Stimulated activated CD4-positive, alpha-beta T cell treated with anti-CD3 and anti-CD28 coated beads, Interleukin-15, amount 100 ng/mL, for 48 hours (primary cell): ENCODE measurements around the gene MIA.
"Not testable (repeated sequence)": the region's sequence is repeated elsewhere in the genome, so short reads cannot be mapped to it uniquely, and the experiment has no call there.

Source experiments
- DNase-seq, 2 donors: peaks; one replicate each; pipeline ENCODE4 v3.0.0-alpha.2; 2020; ENCODE audit warnings: low read depth in 2 of 2

MIA gene

DNA sequence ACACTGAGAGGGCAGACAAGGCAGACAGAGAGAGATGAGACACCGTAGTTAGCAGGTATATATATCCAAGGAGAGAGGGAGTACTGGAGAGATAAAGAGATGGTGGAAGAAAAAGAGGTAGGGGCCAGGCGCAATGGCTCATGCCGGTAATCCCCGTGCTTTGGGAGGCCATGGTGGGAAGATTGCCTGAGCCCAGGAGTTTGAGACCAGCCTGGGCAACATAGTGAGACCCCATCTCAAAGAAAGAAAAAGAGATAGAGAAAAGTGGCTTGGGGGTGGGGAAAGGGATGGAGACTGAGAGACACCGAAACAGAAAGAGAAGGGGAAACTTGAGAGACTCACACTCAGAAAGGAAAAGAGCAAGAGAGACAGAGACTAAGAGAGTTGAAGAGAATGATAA lies 5.3 kb downstream of the MIA start:
- DNase-seq: no peak

DNA sequence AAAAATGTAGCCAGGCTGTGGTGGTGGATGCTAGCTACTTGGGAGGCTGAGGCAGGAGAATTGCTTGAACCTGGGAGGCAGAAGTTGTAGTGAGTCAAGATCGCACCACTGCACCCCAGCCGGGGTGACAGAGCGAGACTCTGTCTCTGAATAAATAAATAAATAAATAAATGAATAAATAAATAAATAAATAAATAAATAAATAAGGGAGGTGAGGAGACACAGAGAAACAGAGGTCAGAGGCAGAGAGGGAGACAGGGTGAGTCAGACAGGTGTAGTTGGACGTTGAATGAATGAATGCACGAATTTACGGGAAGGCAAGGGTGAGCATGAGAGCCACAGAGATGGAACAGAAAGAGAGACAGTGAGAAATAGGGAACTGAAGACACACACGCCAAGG lies 5.8 kb downstream of the MIA start:
- DNase-seq: no peak

DNA sequence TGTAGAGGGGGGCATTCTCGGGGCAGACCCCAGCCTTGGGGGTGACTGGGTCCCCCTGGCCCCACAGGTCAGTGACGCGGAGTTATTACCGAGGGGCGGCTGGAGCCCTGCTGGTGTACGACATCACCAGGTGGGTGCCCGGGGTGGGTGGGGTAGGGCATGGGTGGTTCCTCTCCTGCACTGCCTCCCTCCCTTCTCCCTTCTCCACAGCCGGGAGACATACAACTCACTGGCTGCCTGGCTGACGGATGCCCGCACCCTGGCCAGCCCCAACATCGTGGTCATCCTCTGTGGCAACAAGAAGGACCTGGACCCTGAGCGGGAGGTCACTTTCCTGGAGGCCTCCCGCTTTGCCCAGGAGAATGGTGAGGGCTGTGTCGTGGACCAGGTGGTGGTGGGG lies 8.4 kb downstream of the MIA start:
- DNase-seq: no peak

DNA sequence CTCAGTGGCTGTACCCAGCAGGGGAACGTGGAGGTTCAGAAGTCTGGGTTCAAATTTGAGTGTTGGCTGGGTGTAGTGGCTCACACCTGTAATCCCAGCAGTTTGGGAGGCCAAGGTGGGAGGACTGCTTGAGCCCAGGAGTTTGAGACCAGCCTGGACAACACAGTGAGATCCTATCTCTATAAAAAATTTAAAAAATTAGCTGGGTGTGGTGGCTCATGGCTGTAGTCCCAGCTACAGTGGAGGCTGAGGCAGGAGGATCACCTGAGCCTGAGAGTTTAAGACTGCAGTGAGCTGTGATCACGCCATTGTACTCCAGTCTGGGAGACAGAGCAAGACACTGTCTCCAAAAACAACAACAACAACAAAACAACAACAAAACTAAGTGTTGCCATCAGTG lies 8.8 kb downstream of the MIA start:
- DNase-seq: not testable (repeated sequence)

DNA sequence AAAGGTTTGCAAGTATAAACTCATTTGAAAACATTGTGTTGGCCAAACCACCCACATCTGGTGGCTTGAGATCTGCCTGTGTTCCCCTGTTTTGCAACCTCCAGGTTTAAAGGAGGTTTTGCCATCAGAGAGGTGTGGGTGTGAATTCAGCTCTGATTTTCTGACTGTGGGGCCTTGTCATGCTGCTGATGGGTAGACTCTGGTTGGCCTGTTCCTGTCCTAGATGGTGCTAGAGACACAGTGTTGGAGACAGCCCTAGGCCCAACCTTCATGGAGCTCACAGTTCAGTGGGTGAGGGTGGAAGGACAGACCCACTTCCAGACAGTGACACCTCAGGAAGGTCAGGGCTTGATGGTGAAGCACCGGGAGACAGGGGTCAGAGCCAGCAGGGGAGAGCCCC lies 10.2 kb downstream of the MIA start:
- DNase-seq: no peak

DNA sequence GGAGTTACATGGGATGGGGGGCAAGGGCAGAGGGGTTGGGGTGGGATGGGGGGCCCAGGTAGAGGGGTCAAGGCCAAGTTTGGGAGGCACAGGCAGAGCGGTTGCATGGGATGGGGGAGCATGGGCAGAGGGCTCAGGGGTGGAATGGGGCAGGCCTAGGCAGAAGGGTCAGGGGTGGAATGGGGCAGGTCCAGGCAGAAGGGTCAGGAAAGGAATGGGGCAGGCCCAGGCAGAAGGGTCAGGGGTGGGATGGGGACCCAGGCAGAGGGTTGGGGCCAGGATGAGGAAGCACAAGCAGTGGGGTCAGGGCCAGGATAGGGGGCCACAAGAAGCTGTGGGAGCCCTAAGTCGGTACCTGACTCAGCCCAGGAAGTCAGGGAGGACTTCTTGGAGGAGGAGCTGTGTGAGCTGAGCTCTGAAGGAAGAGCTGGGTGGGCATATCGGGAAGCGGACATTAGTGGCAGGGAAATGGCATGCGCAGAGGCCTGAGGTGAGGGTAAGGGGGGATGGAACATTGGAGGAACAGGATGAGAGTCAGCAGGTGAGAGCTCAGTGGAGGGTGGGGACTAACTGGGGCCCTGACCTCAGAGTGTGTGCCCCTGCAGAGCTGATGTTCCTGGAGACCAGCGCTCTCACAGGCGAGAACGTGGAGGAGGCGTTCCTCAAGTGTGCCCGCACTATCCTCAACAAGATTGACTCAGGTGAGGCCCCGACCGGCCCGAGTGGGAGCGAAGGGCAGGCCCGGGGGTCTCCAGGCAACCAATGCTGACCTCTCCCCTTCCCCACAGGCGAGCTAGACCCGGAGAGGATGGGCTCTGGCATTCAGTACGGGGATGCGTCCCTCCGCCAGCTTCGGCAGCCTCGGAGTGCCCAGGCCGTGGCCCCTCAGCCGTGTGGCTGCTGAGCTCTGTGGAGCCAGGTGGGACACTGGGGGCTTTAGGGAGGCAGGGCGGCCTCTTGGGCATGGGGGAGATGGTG lies 11.0 kb downstream of the MIA start:
- DNase-seq: no peak

DNA sequence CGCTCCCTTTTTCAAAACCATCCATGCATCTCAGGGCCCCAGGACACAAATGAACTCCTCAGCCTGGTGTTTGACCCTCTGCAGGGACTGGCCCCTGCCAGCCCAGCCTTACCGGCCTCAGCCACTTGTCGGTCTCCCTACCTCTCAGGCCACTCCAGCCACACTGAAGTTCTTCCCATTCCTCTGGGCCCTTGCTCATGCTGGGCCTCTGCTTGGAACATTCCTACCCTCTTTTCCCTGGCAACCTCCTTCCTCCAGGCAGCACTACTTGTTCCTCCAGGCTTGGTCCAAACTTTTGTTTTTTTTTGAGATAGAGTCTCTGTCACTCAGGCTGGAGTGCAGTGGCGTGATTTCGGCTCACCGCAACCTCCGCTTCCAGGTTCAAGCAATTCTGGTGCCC lies 16.0 kb downstream of the MIA start:
- DNase-seq: no peak

DNA sequence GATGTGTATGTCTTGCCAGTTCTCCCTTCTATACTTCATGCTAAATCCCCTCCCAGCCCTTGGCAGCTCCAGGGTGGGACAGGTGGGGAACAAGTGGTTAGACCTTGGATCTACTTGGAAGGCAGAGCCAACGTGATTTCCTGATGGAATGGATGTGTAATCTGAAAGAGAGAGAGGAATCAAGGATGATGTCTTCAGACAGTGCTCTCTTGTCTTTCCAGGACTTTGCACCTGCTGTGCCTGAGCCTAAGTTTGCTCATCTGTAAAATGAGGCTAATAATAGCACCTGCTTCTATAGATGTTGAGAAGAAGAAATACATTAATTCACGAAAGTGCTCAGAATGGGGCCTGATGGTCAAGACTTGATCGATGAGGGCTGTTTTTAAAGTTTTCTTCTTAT lies 16.7 kb downstream of the MIA start:
- no peak for DNase-seq

DNA sequence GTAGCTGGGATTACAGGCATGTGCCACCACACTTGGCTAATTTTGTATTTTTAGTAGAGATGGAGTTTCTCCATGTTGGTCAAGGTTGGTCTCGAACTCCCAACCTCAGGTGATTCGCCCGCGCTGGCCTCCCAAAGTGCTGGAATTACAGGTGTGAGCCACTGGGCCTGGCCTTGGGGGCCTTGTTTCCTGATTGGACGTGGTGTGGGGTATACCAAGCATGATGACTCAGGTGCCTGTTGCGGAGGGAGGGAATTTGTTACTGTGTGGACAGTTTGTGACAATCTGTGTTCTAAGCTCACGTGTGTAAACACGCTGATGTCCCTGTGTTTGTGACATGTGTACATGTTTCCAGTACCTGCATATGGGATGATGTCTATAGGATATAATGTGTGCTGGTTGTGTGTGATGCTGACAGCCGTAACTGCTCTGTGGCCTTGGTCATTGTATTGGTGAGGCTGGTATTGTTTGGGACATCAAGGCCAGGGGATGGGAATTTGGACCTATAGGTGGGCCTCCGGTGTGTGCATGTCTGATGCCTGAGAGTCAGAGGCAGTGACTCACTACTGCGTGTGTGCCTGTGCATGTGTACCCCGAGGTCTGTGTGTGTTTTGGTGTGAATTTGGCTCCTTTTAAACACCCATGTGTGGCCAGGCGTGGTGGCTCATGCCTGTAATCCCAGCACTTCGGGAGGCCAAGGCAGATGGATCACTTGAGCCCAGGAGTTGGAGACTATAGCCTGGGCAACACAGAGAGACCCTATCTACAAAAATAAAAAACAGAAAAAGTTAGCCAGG lies 22.0 kb downstream of the MIA start:
- no peak for DNase-seq

DNA sequence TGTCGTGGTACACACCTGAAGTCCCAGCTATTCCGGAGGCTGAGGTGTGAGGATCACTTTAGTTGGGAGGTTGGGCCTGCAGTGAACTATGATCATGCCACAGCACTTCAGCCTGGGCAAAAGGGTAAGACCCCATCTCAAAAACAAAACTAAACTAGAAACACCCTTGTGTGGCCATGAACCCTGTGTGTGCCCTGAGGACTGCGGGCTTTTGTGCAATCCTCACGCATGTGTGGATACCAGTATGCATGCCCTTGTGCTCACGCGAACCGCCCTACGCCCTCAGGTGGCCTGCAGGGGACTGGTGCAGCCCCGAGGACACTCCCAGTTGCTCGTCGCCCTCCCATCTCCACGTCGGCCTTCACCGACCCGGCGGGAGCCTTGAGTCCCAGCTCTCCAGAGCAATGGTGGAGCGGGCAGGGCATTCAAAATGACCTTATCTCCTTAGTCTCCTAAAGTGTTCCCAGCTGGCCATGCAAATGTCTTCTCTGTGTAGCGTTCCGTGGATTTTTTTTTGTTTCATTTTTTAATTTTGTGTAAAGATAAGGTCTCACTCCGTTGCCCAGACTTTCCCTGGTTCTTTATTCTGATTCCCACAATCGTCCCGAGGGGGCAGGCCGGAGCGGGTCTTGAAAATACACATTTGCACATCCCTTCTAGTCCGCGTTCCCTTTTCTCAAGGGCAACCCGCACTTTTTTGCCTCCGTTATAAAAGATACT lies 22.8 kb downstream of the MIA start:
- DNase-seq: peak; percentile 51 to 69

DNA sequence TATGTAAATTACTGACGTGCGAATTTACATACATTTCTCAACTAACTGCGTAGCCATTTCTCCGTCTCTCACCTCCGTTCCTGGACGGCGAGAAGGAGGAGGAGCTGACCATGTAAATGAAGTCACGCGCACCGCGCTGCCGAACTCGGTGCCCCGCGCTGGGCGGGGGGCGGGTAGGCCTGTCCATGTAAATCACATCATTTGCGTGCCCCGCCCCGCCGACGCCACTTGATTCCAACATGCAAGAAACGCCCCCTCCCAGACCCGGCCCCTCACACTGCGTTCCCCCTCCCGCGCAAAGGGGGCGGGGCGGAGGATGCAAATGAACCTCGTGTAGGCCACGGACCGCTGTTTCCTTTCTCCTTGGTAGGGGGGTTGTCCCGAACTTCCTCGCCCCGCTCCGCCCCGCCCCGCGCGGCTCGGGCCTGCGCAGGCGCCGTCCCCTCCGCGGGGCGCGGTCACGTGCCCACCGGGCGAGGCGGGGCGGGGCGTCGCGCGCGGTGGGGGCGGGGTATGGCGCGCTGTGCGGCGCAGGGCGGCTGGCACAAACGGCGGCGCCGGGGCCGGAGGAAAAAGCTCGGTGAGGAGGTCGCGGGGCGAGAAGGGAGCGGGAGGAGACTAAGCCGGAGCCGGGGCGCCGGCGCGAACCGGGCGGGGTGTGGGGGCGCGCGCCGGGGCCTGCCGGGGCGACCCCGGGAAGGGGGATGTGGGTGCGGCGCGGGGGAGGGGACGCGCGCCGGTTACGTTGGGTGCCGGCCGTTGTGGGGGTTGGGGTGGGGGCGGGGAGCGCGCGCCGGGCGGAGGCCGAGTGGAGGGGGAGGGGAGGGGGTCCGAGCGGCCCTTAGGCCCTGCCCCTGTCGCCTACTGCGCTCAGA lies 23.6 kb downstream of the MIA start, which contains the start of gene EGLN2:
Gene EGLN2 (plus strand): TSS at position 509 of the 875 bp plus-strand sequence. CDS start 1,382 bp downstream, outside the sequence.
- peak; percentile 100 for DNase-seq

DNA sequence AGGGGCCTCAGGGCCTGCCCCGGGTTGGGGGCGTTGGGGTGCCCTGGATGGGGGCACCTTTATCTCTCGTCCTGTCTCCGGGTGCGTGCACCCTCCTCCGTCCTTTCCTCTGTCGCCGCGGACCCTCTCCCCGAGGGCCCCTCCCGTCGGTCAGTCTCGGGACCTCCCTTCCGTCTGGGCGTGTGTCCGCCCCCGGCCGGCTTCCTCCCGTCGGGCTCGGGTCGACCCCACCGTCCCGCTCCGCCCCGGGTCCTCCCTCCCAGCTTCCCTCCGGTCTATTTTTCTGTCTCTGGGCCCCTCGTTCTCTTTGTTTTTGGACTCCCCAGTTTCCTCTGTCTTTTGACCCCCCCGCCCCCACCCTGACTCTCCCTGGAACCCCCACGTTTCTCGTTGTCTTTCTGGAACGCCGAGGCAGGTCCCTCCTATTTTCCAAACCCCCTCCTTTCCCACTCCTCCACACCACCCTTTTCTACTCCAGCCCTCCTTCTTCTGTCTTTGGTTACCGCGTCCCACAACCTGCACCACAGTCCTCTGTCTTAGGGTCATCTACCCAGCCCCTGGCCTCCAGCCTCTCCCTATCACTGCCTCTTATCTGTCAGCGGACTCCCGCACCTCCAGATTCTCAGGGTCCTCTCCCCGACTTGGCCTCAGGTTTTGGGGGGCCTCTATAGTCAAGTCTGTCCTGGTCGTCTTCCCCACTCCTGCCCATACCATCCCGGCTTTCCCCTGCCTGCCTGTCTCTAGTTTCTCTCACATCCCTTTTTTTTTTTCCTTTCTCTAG lies 24.4 kb downstream of the MIA start:
- DNase-seq: no peak

DNA sequence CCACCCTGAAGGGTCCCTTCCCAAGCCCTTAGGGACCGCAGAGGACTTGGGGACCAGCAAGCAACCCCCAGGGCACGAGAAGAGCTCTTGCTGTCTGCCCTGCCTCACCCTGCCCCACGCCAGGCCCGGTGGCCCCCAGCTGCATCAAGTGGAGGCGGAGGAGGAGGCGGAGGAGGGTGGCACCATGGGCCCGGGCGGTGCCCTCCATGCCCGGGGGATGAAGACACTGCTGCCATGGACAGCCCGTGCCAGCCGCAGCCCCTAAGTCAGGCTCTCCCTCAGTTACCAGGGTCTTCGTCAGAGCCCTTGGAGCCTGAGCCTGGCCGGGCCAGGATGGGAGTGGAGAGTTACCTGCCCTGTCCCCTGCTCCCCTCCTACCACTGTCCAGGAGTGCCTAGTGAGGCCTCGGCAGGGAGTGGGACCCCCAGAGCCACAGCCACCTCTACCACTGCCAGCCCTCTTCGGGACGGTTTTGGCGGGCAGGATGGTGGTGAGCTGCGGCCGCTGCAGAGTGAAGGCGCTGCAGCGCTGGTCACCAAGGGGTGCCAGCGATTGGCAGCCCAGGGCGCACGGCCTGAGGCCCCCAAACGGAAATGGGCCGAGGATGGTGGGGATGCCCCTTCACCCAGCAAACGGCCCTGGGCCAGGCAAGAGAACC lies 25.1 kb downstream of the MIA start:
- DNase-seq: no peak

DNA sequence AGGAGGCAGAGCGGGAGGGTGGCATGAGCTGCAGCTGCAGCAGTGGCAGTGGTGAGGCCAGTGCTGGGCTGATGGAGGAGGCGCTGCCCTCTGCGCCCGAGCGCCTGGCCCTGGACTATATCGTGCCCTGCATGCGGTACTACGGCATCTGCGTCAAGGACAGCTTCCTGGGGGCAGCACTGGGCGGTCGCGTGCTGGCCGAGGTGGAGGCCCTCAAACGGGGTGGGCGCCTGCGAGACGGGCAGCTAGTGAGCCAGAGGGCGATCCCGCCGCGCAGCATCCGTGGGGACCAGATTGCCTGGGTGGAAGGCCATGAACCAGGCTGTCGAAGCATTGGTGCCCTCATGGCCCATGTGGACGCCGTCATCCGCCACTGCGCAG lies 25.7 kb downstream of the MIA start:
- no peak for DNase-seq

DNA sequence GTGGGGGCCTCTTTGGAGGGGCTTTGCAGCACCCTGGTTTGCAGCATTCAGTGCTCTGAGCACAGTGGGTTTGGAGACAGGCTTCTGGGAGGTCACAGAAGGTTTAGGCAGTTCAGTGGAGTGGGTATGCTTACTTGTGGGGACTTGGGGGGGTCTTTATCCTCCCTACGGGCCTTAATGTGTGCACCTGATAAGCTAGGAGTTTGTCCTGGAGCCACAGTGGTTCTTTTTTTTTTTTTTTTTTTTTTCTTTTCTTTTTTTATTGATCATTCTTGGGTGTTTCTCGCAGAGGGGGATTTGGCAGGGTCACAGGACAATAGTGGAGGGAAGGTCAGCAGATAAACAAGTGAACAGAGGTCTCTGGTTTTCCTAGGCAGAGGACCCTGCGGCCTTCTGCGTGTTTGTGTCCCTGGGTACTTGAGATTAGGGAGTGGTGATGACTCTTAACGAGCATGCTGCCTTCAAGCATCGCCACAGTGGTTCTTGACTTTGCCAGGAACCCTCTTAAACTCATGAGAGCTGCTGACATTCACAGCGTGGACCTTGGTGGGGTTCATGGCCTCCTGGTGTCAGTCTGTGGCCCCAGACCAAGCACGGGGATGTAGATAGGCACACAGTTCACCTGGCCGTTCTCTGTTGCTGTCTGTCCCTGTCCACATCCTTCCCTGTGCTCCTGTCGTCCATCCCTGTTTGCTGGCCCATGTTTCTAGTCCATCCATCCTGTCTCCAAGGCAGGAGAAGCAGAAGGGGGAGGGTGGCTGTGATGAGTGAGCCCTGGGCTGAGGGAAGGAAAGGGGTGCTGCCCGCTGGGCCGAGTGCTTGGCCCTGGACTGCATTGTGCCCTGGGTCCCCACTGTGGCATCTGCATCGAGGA lies 26.3 kb downstream of the MIA start:
- no peak for DNase-seq

DNA sequence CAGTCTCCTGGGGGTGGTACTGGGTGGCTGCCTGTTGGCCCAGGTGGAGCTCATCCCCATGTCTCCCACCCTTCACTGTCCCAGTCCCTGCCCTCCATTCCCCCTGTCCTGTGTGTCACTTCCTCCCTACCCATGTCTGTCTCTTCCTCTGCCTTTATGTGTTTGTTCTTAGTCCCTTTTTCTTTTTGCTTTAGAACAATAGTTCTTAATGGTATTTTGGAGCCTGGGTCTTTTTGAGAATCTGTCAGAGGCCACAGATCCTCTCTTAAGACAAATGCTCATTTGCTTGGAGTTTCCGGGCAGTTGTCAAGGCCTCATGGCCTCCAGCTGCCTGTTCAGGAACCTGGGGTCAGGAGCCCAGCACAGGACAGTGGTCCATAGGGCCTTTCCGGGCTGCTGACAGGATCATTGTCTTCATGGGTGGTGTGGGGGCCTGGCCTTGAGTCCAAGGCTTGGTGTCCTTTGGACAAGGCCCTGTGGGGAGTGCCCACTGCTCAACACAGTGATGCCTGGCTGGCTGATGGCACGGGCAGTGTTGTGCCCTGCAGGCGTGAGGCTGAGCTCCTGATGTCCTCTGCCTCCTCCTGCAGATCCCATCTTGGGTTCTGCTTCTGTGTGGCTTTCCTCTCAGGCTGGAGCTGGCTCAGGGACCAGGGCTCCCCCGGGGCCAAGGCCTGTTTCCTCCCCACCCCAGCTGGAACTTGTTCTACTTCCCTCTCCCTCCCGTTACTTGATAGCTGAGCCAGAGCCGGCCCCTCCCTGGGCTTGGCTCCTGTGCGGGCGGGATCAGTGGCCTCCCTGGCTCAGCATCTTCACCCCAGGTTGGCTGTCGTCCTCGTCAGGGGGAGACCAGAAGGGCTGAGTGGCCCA lies 27.2 kb downstream of the MIA start:
- no peak for DNase-seq

DNA sequence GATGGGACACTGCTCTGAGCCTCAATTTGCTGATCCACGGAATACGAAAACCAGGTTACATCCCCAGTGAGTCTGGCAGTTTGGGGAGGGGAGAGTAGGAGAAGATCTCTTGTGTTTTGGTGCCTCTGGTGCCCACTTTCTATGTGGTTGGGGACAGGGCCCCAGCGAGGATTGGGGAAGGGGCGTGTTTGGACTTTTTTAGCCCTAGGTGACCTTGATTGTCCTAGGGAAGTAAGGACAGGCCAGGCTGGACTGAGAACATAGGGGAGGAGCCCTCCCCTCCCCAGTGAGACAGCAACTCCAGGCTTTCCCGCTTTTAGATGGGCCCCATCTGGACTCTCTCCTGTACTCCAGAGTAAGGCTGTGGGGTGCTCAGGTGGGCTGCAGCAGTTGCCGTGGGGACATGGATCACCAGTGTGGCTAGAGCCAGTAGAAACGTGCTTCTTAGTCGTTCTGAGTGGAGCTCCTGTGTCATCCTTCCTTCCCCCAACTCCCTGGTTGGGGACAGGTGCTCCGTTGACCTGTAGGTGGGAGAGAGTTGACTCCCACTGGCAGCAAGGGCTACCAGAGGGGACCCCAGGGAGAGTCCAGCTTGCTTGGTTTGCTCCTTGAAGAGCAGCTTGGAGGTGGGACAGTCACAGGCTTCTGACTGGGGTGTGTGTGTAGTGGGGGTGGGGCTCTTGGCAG lies 28.0 kb downstream of the MIA start:
- DNase-seq: no peak
